Endothelial cell (in vitro differentiated cells): ENCODE data around the gene ACOXL. TPM values are rescaled to one million over a fixed set of nuclear protein-coding genes. Genes with fewer than 3 reads are reported as not detected.

Source experiments
- DNase-seq: peaks from one replicate; pipeline ENCODE4 v3.0.0; 2021; ENCODE audit warnings: low spot score
- H3K27ac Mint-ChIP-seq: one replicate; pipeline ENCODE4 v1.8.0; 2021; ENCODE audit warnings: mixed read lengths, inconsistent platforms; ENCODE audit not compliant: unreplicated experiment
- H3K27me3 Mint-ChIP-seq: one replicate; pipeline ENCODE4 v1.8.0; 2021; ENCODE audit warnings: mild to moderate bottlenecking, moderate library complexity, mixed read lengths, inconsistent platforms; ENCODE audit not compliant: unreplicated experiment
- H3K36me3 Mint-ChIP-seq: one replicate; pipeline ENCODE4 v1.8.0; 2021; ENCODE audit warnings: mild to moderate bottlenecking, low read depth, mixed read lengths, inconsistent platforms; ENCODE audit not compliant: unreplicated experiment
- H3K4me1 Mint-ChIP-seq: one replicate; pipeline ENCODE4 v1.8.0; 2021; ENCODE audit warnings: mild to moderate bottlenecking, mixed read lengths, inconsistent platforms; ENCODE audit not compliant: unreplicated experiment
- H3K4me3 Mint-ChIP-seq: one replicate; pipeline ENCODE4 v1.8.0; 2021; ENCODE audit warnings: mild to moderate bottlenecking, mixed read lengths, inconsistent platforms; ENCODE audit not compliant: unreplicated experiment
- H3K9me3 Mint-ChIP-seq: one replicate; pipeline ENCODE4 v1.8.0; 2021; ENCODE audit warnings: mixed read lengths, inconsistent platforms; ENCODE audit not compliant: unreplicated experiment
- CTCF ChIP-seq: fragments of 200-600 bp; sonication (generic); IDR thresholded peaks from one replicate; pipeline ENCODE4 v1.5.0; 2021; ENCODE audit warnings: antibody characterized with exemption; ENCODE audit not compliant: unreplicated experiment
- total RNA-seq: library from RNA; stranded (reverse); fragmentation: NEBNext Ultra II Directional; extraction: Animal tissue kit (Norgen Biotek cat#: 25700); gene quantifications from one replicate; pipeline ENCODE4 v1.2.1, GENCODE V29; 2021; ENCODE audit not compliant: unreplicated experiment

ACOXL gene
- total RNA-seq, 1 donor from 2014 or later, result 0.44 TPM

- Mint-ChIP-seq H3K9me3 (no peaks in the 10 kb centered on the region), H3K27ac (no peak overlapping the region), H3K36me3 (no peaks in the 10 kb centered on the region), H3K4me1 (no peaks in the 10 kb centered on the region), H3K27me3 (peaks cover 2% of the 10 kb centered on the region), H3K4me3 (no peak overlapping the region)
- no peak for TF ChIP-seq CTCF
- no peak for DNase-seq
Measured at GRCh38 chr2:110716959-110717645, 15.3 kb upstream of the ACOXL start.

- Mint-ChIP-seq H3K36me3 (no peaks in the 10 kb centered on the region), H3K9me3 (no peaks in the 10 kb centered on the region), H3K4me1 (no peaks in the 10 kb centered on the region), H3K27ac (no peak overlapping the region), H3K4me3 (no peak overlapping the region), H3K27me3 (peaks cover 2% of the 10 kb centered on the region)
- no peak for DNase-seq
- no peak for TF ChIP-seq CTCF
Measured at GRCh38 chr2:110717734-110718133, 14.6 kb upstream of the ACOXL start.

- no peaks in the 10 kb centered on the region for H3K36me3 Mint-ChIP-seq
- DNase-seq, result no peak
- H3K4me3 Mint-ChIP-seq, result no peak overlapping the region
- no peaks in the 10 kb centered on the region for H3K27me3 Mint-ChIP-seq
- no peak overlapping the region for H3K27ac Mint-ChIP-seq
- no peak for TF ChIP-seq CTCF
- H3K9me3 Mint-ChIP-seq, result no peaks in the 10 kb centered on the region
- H3K4me1 Mint-ChIP-seq, result no peaks in the 10 kb centered on the region
Measured at GRCh38 chr2:110718382-110718781, 14.0 kb upstream of the ACOXL start.

- Mint-ChIP-seq H3K4me3 (no peak overlapping the region), H3K9me3 (no peaks in the 10 kb centered on the region), H3K36me3 (no peaks in the 10 kb centered on the region), H3K27me3 (no peaks in the 10 kb centered on the region), H3K27ac (no peak overlapping the region), H3K4me1 (peaks cover 3% of the 10 kb centered on the region)
- no peak for TF ChIP-seq CTCF
- DNase-seq, result no peak
Measured at GRCh38 chr2:110718990-110719389, 13.4 kb upstream of the ACOXL start.

GRCh38 chr2:110720547-110720946 is 11.8 kb upstream of the ACOXL start:
- H3K9me3 Mint-ChIP-seq, result no peaks in the 10 kb centered on the region

More at GRCh38 chr2:110720547-110720946, 11.8 kb upstream of the ACOXL start:
- peaks cover 2% of the 10 kb centered on the region for H3K27me3 Mint-ChIP-seq
- H3K4me1 Mint-ChIP-seq, result peaks cover 3% of the 10 kb centered on the region
- DNase-seq, result no peak
- H3K4me3 Mint-ChIP-seq, result no peak overlapping the region
- no peak for TF ChIP-seq CTCF
- no peaks in the 10 kb centered on the region for H3K36me3 Mint-ChIP-seq
- no peak overlapping the region for H3K27ac Mint-ChIP-seq
